SK-N-SH treated with all-trans-retinoic acid at 6 μM for 48 hours (cell line): ENCODE results near the gene SERPINE2.

Source experiments
- ARNTL ChIP-seq: fragments of 450-650 bp; formaldehyde crosslinking; IDR thresholded peaks from 2 replicates; pipeline ENCODE4 v1.5.0; 2020; ENCODE audit warnings: low read depth, mild to moderate bottlenecking, moderate library complexity, borderline replicate concordance
- BACH2 ChIP-seq: fragments of 250-450 bp; sonication (Bioruptor Pico); IDR thresholded peaks from 2 replicates; pipeline ENCODE4 v1.9.0; 2021; ENCODE audit warnings: mild to moderate bottlenecking, borderline replicate concordance
- CREB5 ChIP-seq: fragments of 250-450 bp; sonication (Bioruptor Pico); IDR thresholded peaks from 2 replicates; pipeline ENCODE4 v1.5.1; 2020; ENCODE audit warnings: low read depth, mild to moderate bottlenecking, moderate library complexity
- GLIS3 ChIP-seq: fragments of 250-450 bp; sonication (Bioruptor Pico); IDR thresholded peaks from 2 replicates; pipeline ENCODE4 v1.5.0; 2020; ENCODE audit warnings: mild to moderate bottlenecking, moderate library complexity
- ISL1 ChIP-seq: fragments of 250-450 bp; sonication (Bioruptor Pico); IDR thresholded peaks from 2 replicates; pipeline ENCODE4 v2.1.2; 2022; ENCODE audit warnings: mild to moderate bottlenecking, moderate library complexity
- POU6F1 ChIP-seq: fragments of 250-450 bp; sonication (Bioruptor Pico); IDR thresholded peaks from 2 replicates; pipeline ENCODE4 v1.8.0; 2021; ENCODE audit warnings: low read depth, mild to moderate bottlenecking, moderate library complexity, borderline replicate concordance
- RARB ChIP-seq: fragments of 250-450 bp; sonication (Bioruptor Pico); IDR thresholded peaks from 2 replicates; pipeline ENCODE4 v1.8.0; 2021; ENCODE audit warnings: mild to moderate bottlenecking, moderate library complexity
- ZFP3 ChIP-seq: fragments of 250-450 bp; sonication (Bioruptor Pico); IDR thresholded peaks from 2 replicates; pipeline ENCODE4 v1.5.0; 2020; ENCODE audit warnings: mild to moderate bottlenecking, moderate library complexity
- ZNF565 ChIP-seq: fragments of 450-650 bp; formaldehyde crosslinking; conservative IDR thresholded peaks from 2 replicates; pipeline ENCODE4 v1.5.0; 2020; ENCODE audit warnings: low read depth, mild to moderate bottlenecking, moderate library complexity
- TF ChIP-seq, protein P1 (sequence below): fragments of 250-450 bp; sonication (Bioruptor Pico); IDR thresholded peaks from 2 replicates; pipeline ENCODE4 v1.8.0; 2020; ENCODE audit warnings: mild to moderate bottlenecking, moderate library complexity, borderline replicate concordance

GRCh38 chr2:224055101-224055500 lies 16.0 kb upstream of the SERPINE2 start:
- TF ChIP-seq ARNTL (no peak), ZNF565 (no peak), ZFP3 (CRISPR knock-in tag) (no peak), GLIS3 (CRISPR knock-in tag) (no peak), CREB5 (no peak), POU6F1 (CRISPR knock-in tag) (no peak), RARB (CRISPR knock-in tag) (no peak), ISL1 (CRISPR knock-in tag) (no peak), BACH2 (CRISPR knock-in tag) (no peak)
- TF ChIP-seq, protein P1, sequence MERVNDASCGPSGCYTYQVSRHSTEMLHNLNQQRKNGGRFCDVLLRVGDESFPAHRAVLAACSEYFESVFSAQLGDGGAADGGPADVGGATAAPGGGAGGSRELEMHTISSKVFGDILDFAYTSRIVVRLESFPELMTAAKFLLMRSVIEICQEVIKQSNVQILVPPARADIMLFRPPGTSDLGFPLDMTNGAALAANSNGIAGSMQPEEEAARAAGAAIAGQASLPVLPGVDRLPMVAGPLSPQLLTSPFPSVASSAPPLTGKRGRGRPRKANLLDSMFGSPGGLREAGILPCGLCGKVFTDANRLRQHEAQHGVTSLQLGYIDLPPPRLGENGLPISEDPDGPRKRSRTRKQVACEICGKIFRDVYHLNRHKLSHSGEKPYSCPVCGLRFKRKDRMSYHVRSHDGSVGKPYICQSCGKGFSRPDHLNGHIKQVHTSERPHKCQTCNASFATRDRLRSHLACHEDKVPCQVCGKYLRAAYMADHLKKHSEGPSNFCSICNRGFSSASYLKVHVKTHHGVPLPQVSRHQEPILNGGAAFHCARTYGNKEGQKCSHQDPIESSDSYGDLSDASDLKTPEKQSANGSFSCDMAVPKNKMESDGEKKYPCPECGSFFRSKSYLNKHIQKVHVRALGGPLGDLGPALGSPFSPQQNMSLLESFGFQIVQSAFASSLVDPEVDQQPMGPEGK: no peak
